ENCODE measurements around the gene DERA. TPM values are rescaled to one million over a fixed set of nuclear protein-coding genes. Genes with fewer than 3 reads are reported as not detected.

DERA gene
- total and polyA plus RNA-seq, 2 of the 13 experiments (the other 11 are each of a cell fraction or from before 2014, with no cell fraction given), result 24.0 to 51.3 TPM

DNA sequence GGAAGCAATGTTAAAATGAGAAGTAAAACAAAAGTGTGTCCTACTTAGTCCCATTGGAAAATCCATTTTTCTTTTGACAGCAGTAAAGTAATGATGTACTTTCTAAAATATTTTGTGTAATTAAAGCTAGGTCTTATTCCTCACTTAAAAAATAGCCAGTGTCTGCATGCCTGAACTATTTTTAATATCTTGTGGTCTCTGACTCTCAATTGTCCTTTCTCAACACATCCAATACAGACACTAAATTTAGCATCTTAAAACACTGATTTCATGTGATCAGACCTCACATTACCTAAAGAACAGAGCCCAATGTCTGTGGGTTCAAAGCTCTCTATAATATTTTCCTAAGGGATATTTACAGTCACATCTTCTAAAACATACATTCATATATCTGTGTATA is 108.0 kb downstream of the DERA start (continued):
- TF ChIP-seq SP4 (CRISPR knock-in tag; IDR thresholded peaks at IDR 0.05) (no peak), ZSCAN31 (CRISPR knock-in tag; IDR thresholded peaks at IDR 0.05; ENCODE audit: low read depth) (no peak), ARNT (IDR thresholded peaks at IDR 0.05) (no peak), ZNF776 (CRISPR knock-in tag; IDR thresholded peaks at IDR 0.05) (no peak), MEF2D (CRISPR knock-in tag; IDR thresholded peaks at IDR 0.05) (no peak)

DNA sequence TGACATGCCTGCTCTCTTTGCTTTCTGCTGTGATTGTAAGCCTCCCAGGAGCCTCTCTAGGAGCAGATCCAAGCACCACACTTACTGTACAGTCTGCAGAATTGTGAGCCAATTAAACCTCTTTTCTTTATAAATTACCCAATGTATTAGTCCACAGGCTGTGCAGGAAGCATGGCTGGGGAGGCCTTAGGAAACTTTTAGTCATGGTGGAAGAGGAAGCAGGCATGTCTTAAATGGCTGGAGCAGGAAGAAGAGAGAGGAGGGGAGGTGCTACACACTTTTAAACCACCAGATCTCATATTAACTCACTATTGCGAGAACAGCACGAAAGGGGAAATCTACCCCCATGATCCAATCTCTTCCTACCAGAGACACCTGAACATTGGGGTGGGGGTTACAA is 108.9 kb downstream of the DERA start:
- Histone ChIP-seq H3K36me3 (replicated peaks in 1 of 2; ENCODE audit: control insufficient read depth in 1 of 2, insufficient read depth in 2 of 2, low read length in 2 of 2) (no peaks in the 10 kb centered on the region; a peak in 1 of 5 replicates), H3K27me3 (ENCODE audit: control insufficient read depth in 1 of 2, insufficient read depth in 2 of 2, low read length in 2 of 2) (no peaks in the 10 kb centered on the region), H3K27ac (ENCODE audit: extremely low read length, insufficient read depth, low read length) (no peak overlapping the region), H3K4me2 (ENCODE audit: low read depth, low read length) (no peak overlapping the region), H4K20me1 (ENCODE audit: insufficient read depth, low read length) (no peaks in the 10 kb centered on the region), H3K4me1 (ENCODE audit: insufficient read depth, low read length) (peaks cover 10% of the 10 kb centered on the region), H3K9me3 (ENCODE audit: low read length) (peaks cover 17% of the 10 kb centered on the region), H2AFZ (ENCODE audit: low read length) (no peak overlapping the region), H3K4me3 (replicated peaks in 1 of 3; ENCODE audit: insufficient read depth in 1 of 3, low read depth in 2 of 3, low read length in 3 of 3) (no peak overlapping the region), H3K9ac (ENCODE audit: insufficient read depth, low read depth, low read length) (no peak overlapping the region), H3K79me2 (ENCODE audit: insufficient read depth, low read length) (no peaks in the 10 kb centered on the region)
- no peak for DNase-seq (ENCODE audit: low spot score)
- ATAC-seq, result no peak
- intact Hi-C loops (cut with micrococcal nuclease; ENCODE audit: unreplicated experiment), result no loop called here
- WGBS (ENCODE audit: low lambda C conversion rate), result 100% methylated on average over 2 of the region's 2 CpGs
- CTCF ChIA-PET (ENCODE audit: low intra/inter-chr PET ratio, low total read pairs), result no interaction called here
- no TSS peak for BruUV-seq (replicated peaks)
- TF ChIP-seq MTF1 (CRISPR knock-in tag; IDR thresholded peaks at IDR 0.05) (no peak), MED8 (CRISPR knock-in tag; IDR thresholded peaks at IDR 0.05; ENCODE audit: insufficient replicate concordance) (no peak), ZNF44 (CRISPR knock-in tag; IDR thresholded peaks at IDR 0.05) (no peak), ZNF674 (CRISPR knock-in tag; IDR thresholded peaks at IDR 0.05; ENCODE audit: low read depth) (no peak), RFX5 (IDR thresholded peaks at IDR 0.05; ENCODE audit: low read depth, low read length) (no peak), HMG20B (CRISPR knock-in tag; conservative IDR thresholded peaks at IDR 0.05) (no peak), SIN3A (IDR thresholded peaks at IDR 0.05; ENCODE audit: borderline replicate concordance, low read depth, low read length) (no peak), NFIC (IDR thresholded peaks at IDR 0.05; ENCODE audit: low read length) (no peak), MAFG (CRISPR knock-in tag; IDR thresholded peaks at IDR 0.05) (no peak), MTA1 (CRISPR knock-in tag; IDR thresholded peaks at IDR 0.05; ENCODE audit: borderline replicate concordance) (no peak), ZNF138 (CRISPR knock-in tag; IDR thresholded peaks at IDR 0.05; ENCODE audit: low read depth) (no peak), ZNF773 (CRISPR knock-in tag; IDR thresholded peaks at IDR 0.05; ENCODE audit: borderline replicate concordance) (no peak)
- TF ChIP-seq, protein P1, sequence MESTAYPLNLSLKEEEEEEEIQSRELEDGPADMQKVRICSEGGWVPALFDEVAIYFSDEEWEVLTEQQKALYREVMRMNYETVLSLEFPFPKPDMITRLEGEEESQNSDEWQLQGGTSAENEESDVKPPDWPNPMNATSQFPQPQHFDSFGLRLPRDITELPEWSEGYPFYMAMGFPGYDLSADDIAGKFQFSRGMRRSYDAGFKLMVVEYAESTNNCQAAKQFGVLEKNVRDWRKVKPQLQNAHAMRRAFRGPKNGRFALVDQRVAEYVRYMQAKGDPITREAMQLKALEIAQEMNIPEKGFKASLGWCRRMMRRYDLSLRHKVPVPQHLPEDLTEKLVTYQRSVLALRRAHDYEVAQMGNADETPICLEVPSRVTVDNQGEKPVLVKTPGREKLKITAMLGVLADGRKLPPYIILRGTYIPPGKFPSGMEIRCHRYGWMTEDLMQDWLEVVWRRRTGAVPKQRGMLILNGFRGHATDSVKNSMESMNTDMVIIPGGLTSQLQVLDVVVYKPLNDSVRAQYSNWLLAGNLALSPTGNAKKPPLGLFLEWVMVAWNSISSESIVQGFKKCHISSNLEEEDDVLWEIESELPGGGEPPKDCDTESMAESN (CRISPR knock-in tag; conservative IDR thresholded peaks at IDR 0.05), result no peak
- TF ChIP-seq, protein P2, sequence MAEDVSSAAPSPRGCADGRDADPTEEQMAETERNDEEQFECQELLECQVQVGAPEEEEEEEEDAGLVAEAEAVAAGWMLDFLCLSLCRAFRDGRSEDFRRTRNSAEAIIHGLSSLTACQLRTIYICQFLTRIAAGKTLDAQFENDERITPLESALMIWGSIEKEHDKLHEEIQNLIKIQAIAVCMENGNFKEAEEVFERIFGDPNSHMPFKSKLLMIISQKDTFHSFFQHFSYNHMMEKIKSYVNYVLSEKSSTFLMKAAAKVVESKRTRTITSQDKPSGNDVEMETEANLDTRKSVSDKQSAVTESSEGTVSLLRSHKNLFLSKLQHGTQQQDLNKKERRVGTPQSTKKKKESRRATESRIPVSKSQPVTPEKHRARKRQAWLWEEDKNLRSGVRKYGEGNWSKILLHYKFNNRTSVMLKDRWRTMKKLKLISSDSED (CRISPR knock-in tag; IDR thresholded peaks at IDR 0.05), result no peak
- TF ChIP-seq, protein P3, sequence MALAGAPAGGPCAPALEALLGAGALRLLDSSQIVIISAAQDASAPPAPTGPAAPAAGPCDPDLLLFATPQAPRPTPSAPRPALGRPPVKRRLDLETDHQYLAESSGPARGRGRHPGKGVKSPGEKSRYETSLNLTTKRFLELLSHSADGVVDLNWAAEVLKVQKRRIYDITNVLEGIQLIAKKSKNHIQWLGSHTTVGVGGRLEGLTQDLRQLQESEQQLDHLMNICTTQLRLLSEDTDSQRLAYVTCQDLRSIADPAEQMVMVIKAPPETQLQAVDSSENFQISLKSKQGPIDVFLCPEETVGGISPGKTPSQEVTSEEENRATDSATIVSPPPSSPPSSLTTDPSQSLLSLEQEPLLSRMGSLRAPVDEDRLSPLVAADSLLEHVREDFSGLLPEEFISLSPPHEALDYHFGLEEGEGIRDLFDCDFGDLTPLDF (CRISPR knock-in tag; IDR thresholded peaks at IDR 0.05), result no peak
- no peak for FAIRE-seq
- POLR2A ChIA-PET, result no interaction called here
- in situ Hi-C loops (cut with HindIII; ENCODE audit: extremely low pct_ligation_motif_present, low pct_unique_long_range_greater_than_20kb), result no loop called here

All from HepG2 (cell line).